Trophoblast cell (in vitro differentiated cells and primary cell): ENCODE measurements around the gene LMF1.

Source experiments
- DNase-seq, 2 donors: peaks; one replicate each; pipeline ENCODE4 v3.0.0-alpha.2; 2016
- H2AFZ ChIP-seq: 2 replicates; pipeline ENCODE4 v1.6.1; 2013; ENCODE audit warnings: low read length, moderate library complexity, mild to moderate bottlenecking; ENCODE audit not compliant: insufficient read depth, poor library complexity
- H2AK5ac ChIP-seq: 2 replicates; pipeline ENCODE4 v1.6.1; 2013; ENCODE audit warnings: mild to moderate bottlenecking, low read length
- H2BK120ac ChIP-seq: 2 replicates; pipeline ENCODE4 v1.6.1; 2013; ENCODE audit warnings: low read length, mild to moderate bottlenecking, moderate library complexity; ENCODE audit not compliant: insufficient read depth, poor library complexity
- H2BK12ac ChIP-seq: 2 replicates; pipeline ENCODE4 v1.6.1; 2013; ENCODE audit warnings: mild to moderate bottlenecking, low read length, moderate library complexity
- H2BK5ac ChIP-seq: 2 replicates; pipeline ENCODE4 v1.6.1; 2013; ENCODE audit warnings: low read length, low read depth, moderate library complexity, mild to moderate bottlenecking; ENCODE audit not compliant: poor library complexity
- H3K14ac ChIP-seq: 2 replicates; pipeline ENCODE4 v1.6.1; 2013; ENCODE audit warnings: mild to moderate bottlenecking, low read length
- H3K18ac ChIP-seq: 2 replicates; pipeline ENCODE4 v1.6.1; 2013; ENCODE audit warnings: mild to moderate bottlenecking, low read length
- H3K23ac ChIP-seq: 2 replicates; pipeline ENCODE4 v1.6.1; 2013; ENCODE audit warnings: low read length
- H3K27ac ChIP-seq: 2 replicates; pipeline ENCODE4 v1.5.1; 2013; ENCODE audit warnings: low read depth, mild to moderate bottlenecking, inconsistent platforms, low read length, moderate library complexity
- H3K27me3 ChIP-seq: 2 replicates; pipeline ENCODE4 v1.6.1; 2013; ENCODE audit warnings: inconsistent platforms, mild to moderate bottlenecking, low read length, moderate library complexity; ENCODE audit not compliant: insufficient read depth
- H3K36me3 ChIP-seq, 2 experiments: 1 replicate in 1 of 2; 2 replicates in 1 of 2; pipeline ENCODE4 v1.6.1; 2013; ENCODE audit warnings: low read length in 2 of 2, mild to moderate bottlenecking in 2 of 2, moderate library complexity in 1 of 2; ENCODE audit not compliant: insufficient read depth in 2 of 2, control insufficient read depth in 1 of 2
- H3K4ac ChIP-seq: 2 replicates; pipeline ENCODE4 v1.6.1; 2013; ENCODE audit warnings: low read depth, mild to moderate bottlenecking, low read length, moderate library complexity
- H3K4me1 ChIP-seq, 2 experiments: 1 replicate in 1 of 2; 2 replicates in 1 of 2; pipeline ENCODE4 v1.6.1; 2013; ENCODE audit warnings: low read length in 2 of 2, mild to moderate bottlenecking in 2 of 2, moderate library complexity in 1 of 2; ENCODE audit not compliant: insufficient read depth in 2 of 2, control insufficient read depth in 1 of 2
- H3K4me2 ChIP-seq: 2 replicates; pipeline ENCODE4 v1.6.1; 2013; ENCODE audit warnings: inconsistent platforms, mild to moderate bottlenecking, low read length, moderate library complexity
- H3K4me3 ChIP-seq: 2 replicates; pipeline ENCODE4 v1.5.1; 2013; ENCODE audit warnings: mild to moderate bottlenecking, low read depth, low read length, inconsistent platforms
- H3K79me1 ChIP-seq: one replicate; pipeline ENCODE4 v1.6.1; 2013; ENCODE audit warnings: low read length
- H3K79me2 ChIP-seq: 2 replicates; pipeline ENCODE4 v1.6.1; 2013; ENCODE audit warnings: low read length, mild to moderate bottlenecking; ENCODE audit not compliant: control insufficient read depth, insufficient read depth, poor library complexity
- H3K9ac ChIP-seq: 2 replicates; pipeline ENCODE4 v1.6.1; 2013; ENCODE audit warnings: mild to moderate bottlenecking, low read length
- H3K9me3 ChIP-seq: 2 replicates; pipeline ENCODE4 v1.6.1; 2013; ENCODE audit warnings: low read depth, mild to moderate bottlenecking, control low read depth, inconsistent platforms, low read length; ENCODE audit not compliant: insufficient read depth
- H4K12ac ChIP-seq: 2 replicates; pipeline ENCODE4 v1.6.1; 2013; ENCODE audit warnings: low read depth, mild to moderate bottlenecking, low read length, moderate library complexity
- H4K8ac ChIP-seq: 2 replicates; pipeline ENCODE4 v1.6.1; 2013; ENCODE audit warnings: low read depth, mild to moderate bottlenecking, low read length, moderate library complexity
- H4K91ac ChIP-seq: one replicate; pipeline ENCODE4 v1.6.1; 2013; ENCODE audit warnings: low read depth, mild to moderate bottlenecking, low read length, moderate library complexity
- WGBS: extraction: QIAGEN DNeasy Blood & Tissue Kit; methylation state at CpG from one replicate; pipeline ENCODE4 v1.1.7; 2013; ENCODE audit warnings: missing lambda C conversion rate; ENCODE audit not compliant: insufficient read length, insufficient coverage; ENCODE audit errors: extremely low coverage; 5-methylcytosine and 5-hydroxymethylcytosine counted together

Gene LMF1

DNA sequence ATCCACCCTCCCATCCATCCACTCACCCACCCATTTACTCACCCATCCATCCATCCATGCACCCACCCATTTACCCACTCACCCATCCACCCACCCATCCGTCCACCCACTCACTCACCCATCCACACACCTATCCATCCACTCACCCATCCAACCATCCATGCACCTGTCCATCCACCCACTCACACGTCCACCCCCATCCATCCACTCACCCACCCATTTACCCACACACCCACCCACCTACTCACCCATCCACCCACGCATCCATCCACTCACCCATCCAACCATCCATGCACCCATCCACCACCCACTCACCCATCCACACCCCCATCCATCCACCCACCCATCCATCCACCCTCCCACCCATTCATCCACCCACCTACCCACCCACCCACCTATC, 22.9 kb upstream of the LMF1 start:
- H3K9ac ChIP-seq = no peak overlapping the region
- no peak overlapping the region for H3K4me2 ChIP-seq
- peaks cover 49% of the 10 kb centered on the region for H3K9me3 ChIP-seq
- no peak overlapping the region for H2BK120ac ChIP-seq
- no peak overlapping the region for H2AFZ ChIP-seq
- H3K23ac ChIP-seq = no peak overlapping the region
- no peak overlapping the region for H4K12ac ChIP-seq
- H2BK5ac ChIP-seq = no peak overlapping the region
- H4K91ac ChIP-seq = no peak overlapping the region
- no CpG with 5 or more reads among the region's 3 CpGs for WGBS
- no peaks in the 10 kb centered on the region for H3K4me1 ChIP-seq
- no peak overlapping the region for H3K27ac ChIP-seq
- H3K27me3 ChIP-seq = peaks cover 2% of the 10 kb centered on the region
- no peak overlapping the region for H3K18ac ChIP-seq
- no peaks in the 10 kb centered on the region for H3K79me1 ChIP-seq
- H2BK12ac ChIP-seq = no peak overlapping the region
- no peaks in the 10 kb centered on the region for H3K36me3 ChIP-seq
- H3K79me2 ChIP-seq = no peaks in the 10 kb centered on the region
- DNase-seq = no peak
- no peak overlapping the region for H4K8ac ChIP-seq
- no peak overlapping the region for H3K4me3 ChIP-seq
- no peak overlapping the region for H3K4ac ChIP-seq
- no peak overlapping the region for H2AK5ac ChIP-seq
- no peak overlapping the region for H3K14ac ChIP-seq

DNA sequence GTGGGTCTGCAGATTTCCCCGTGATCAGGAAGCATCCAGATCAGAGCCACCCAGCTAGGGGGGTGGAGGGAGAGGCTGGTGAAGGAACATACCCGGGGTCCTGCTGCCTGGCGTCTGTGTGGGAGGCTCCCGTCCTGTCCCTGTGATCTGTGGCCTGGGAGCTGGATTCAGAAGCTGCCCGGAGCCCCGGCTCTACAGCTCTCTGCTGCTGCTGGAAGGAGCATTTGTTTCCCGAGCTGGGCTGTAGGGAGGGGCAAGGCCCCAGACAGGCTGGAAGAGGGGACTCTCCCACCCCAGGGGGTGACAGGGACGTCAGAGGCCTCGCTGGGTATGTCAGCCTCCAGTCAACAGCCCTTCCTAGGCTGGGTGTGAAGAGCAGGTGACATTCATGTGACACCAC, 21.0 kb upstream of the LMF1 start:
- Histone ChIP-seq H3K4me1 (no peaks in the 10 kb centered on the region), H3K27me3 (peaks cover 2% of the 10 kb centered on the region), H4K12ac (no peak overlapping the region), H3K14ac (no peak overlapping the region), H3K4ac (no peak overlapping the region), H3K4me2 (no peak overlapping the region), H2BK12ac (no peak overlapping the region), H3K9me3 (peaks cover 35% of the 10 kb centered on the region), H2BK120ac (no peak overlapping the region), H3K27ac (no peak overlapping the region), H2AK5ac (no peak overlapping the region), H3K79me1 (no peaks in the 10 kb centered on the region), H4K8ac (no peak overlapping the region), H4K91ac (no peak overlapping the region), H2BK5ac (no peak overlapping the region), H3K18ac (no peak overlapping the region), H3K79me2 (no peaks in the 10 kb centered on the region), H3K36me3 (no peaks in the 10 kb centered on the region), H3K23ac (no peak overlapping the region), H3K9ac (no peak overlapping the region), H3K4me3 (no peak overlapping the region), H2AFZ (no peak overlapping the region)
- no peak for DNase-seq
- WGBS = no CpG with 5 or more reads among the region's 9 CpGs

DNA sequence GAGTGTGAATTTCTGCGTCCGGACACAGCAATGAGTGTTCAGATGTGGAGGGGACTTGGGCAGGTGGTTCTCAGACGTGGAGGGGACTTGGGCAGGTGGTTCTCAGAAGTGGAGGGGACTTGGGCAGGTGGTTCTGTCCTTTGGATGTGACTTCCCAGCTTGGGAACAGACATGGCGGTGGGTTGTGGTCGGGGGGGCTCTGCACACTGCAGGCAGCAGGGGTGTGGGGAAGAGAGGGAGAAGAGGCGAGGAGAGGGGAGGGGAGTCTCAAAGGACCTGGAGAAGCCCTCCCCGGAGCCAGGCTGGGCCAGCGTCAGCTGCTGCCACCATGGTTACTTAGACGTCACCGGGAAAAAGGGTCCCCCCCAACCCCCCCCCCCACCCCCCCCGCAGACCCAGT, 20.6 kb upstream of the LMF1 start:
- no peak overlapping the region for H3K18ac ChIP-seq
- DNase-seq = no peak
- no peak overlapping the region for H3K4me3 ChIP-seq
- no peak overlapping the region for H4K91ac ChIP-seq
- H3K9me3 ChIP-seq = peaks cover 31% of the 10 kb centered on the region
- H2BK120ac ChIP-seq = no peak overlapping the region
- H3K9ac ChIP-seq = no peak overlapping the region
- H4K8ac ChIP-seq = no peak overlapping the region
- no CpG with 5 or more reads among the region's 11 CpGs for whole genome bisulfite sequencing
- no peak overlapping the region for H2BK12ac ChIP-seq
- peaks cover 2% of the 10 kb centered on the region for H3K27me3 ChIP-seq
- H3K23ac ChIP-seq = no peak overlapping the region
- H3K4me2 ChIP-seq = no peak overlapping the region
- H3K14ac ChIP-seq = no peak overlapping the region
- no peaks in the 10 kb centered on the region for H3K79me2 ChIP-seq
- H3K4ac ChIP-seq = no peak overlapping the region
- no peaks in the 10 kb centered on the region for H3K79me1 ChIP-seq
- no peak overlapping the region for H2AK5ac ChIP-seq
- no peak overlapping the region for H2BK5ac ChIP-seq
- H2AFZ ChIP-seq = no peak overlapping the region
- no peak overlapping the region for H3K27ac ChIP-seq
- no peak overlapping the region for H4K12ac ChIP-seq
- H3K36me3 ChIP-seq = no peaks in the 10 kb centered on the region
- H3K4me1 ChIP-seq = no peaks in the 10 kb centered on the region

DNA sequence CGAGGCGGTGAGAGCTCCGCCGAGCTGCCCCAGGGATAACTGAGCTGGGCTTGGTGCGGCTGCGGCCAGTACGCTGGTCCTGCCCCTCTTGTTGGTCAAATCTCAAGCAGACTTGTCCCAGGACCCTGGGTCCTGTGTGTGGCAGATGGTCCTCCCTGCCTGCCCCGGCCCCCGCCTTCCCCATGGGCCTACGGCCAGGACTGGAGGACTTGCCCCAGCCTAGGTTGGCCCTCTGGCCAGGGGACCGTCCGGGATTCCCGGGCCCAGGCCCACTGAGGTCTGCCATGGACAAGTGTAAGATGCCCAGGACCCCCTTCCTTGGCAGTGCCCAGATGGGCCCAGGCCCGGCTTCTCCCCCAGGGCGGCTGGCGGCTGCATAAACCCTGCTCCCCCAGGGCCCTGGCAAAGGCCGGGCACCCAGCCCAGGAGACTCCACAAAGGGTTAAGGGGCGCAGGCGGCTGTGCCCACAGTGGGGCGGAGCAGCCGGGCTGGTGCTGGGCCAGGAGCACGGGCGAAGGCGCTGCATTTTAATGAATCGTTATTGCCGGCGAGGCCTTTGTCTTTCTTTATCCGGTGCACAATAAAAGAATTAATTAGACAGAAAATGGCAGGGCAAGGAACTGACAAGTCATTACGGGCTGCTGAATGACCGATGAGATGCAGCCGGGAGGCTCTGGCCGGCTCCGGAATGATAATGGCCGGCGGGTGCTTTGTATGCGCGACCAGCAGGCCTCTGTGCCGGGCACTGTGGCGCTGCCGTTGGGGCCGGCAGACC, 19.9 kb upstream of the LMF1 start:
- peaks cover 25% of the 10 kb centered on the region for H3K9me3 ChIP-seq
- H3K9ac ChIP-seq = no peak overlapping the region
- H3K4me2 ChIP-seq = no peak overlapping the region
- H3K27me3 ChIP-seq = peaks cover 2% of the 10 kb centered on the region
- H2AK5ac ChIP-seq = no peak overlapping the region
- H4K91ac ChIP-seq = no peak overlapping the region
- H2BK5ac ChIP-seq = no peak overlapping the region
- H3K36me3 ChIP-seq = no peaks in the 10 kb centered on the region
- no peak overlapping the region for H4K8ac ChIP-seq
- H3K14ac ChIP-seq = no peak overlapping the region
- no peak overlapping the region for H3K27ac ChIP-seq
- H2BK120ac ChIP-seq = no peak overlapping the region
- no peak overlapping the region for H3K4ac ChIP-seq
- WGBS = no CpG with 5 or more reads among the region's 41 CpGs
- no peak overlapping the region for H4K12ac ChIP-seq
- H3K79me2 ChIP-seq = no peaks in the 10 kb centered on the region
- no peak for DNase-seq
- no peak overlapping the region for H3K23ac ChIP-seq
- no peak overlapping the region for H2AFZ ChIP-seq
- H3K18ac ChIP-seq = no peak overlapping the region
- H3K4me3 ChIP-seq = no peak overlapping the region
- H2BK12ac ChIP-seq = no peak overlapping the region
- H3K4me1 ChIP-seq = no peaks in the 10 kb centered on the region
- H3K79me1 ChIP-seq = no peaks in the 10 kb centered on the region
